SK-MEL-5 (cell line): ENCODE measurements around the gene DDX56. TPM values are rescaled to one million over a fixed set of nuclear protein-coding genes. Genes with fewer than 3 reads are reported as not detected.
"Not testable (repeated sequence)": the region's sequence is repeated elsewhere in the genome, so short reads cannot be mapped to it uniquely, and the experiment has no call there.

Experiments
- DNase-seq: peaks from one replicate; pipeline ENCODE4 v3.0.0-alpha.2; 2016; ENCODE audit warnings: low read depth, low spot score
- in situ Hi-C: cut with HindIII; loops from 2 replicates; pipeline ENCODE4 v1.10.0; 2016; ENCODE audit warnings: low sequenced_read_pairs, high pct_unique_total_duplicates, low pct_unique_long_range_greater_than_20kb
- total RNA-seq: library from RNA; depleted of rRNA; stranded (reverse); fragments of >200 nt; shearing (Covaris generic); gene quantifications from 2 replicates; pipeline ENCODE4 v1.2.3, GENCODE V29; 2014

The DDX56 gene
- total RNA-seq, 1 experiment from 2014 or later, result 131 TPM

GRCh38 chr7:44568771-44569560 lies 4.7 kb downstream of the DDX56 start:
- no peak for DNase-seq
- in situ Hi-C loops, result no loop called here

- DNase-seq, result no peak
- in situ Hi-C loops, result no loop called here
Observed at GRCh38 chr7:44567884-44568283, 5.8 kb downstream of the DDX56 start.

GRCh38 chr7:44566680-44567079 lies 7.0 kb downstream of the DDX56 start:
- no peak for DNase-seq
- in situ Hi-C loops, result no loop called here

- in situ Hi-C loops, result no loop called here
- DNase-seq, result no peak
Observed at GRCh38 chr7:44565795-44566559, 7.7 kb downstream of the DDX56 start.

- in situ Hi-C loops, result no loop called here
- DNase-seq, result peak; percentile 82
Observed at GRCh38 chr7:44565097-44565794, 8.5 kb downstream of the DDX56 start.

GRCh38 chr7:44564606-44565005 lies 9.1 kb downstream of the DDX56 start:
- in situ Hi-C loops, result no loop called here
- no peak for DNase-seq

- DNase-seq, result no peak
- in situ Hi-C loops, result no loop called here
Observed at GRCh38 chr7:44563171-44563679, 10.5 kb downstream of the DDX56 start.

- in situ Hi-C loops, DNase-seq: not testable (repeated sequence)
Observed at GRCh38 chr7:44562622-44562962, 11.1 kb downstream of the DDX56 start.

GRCh38 chr7:44561962-44562621 lies 11.6 kb downstream of the DDX56 start:
- in situ Hi-C loops, result no loop called here
- no peak for DNase-seq

- no peak for DNase-seq
- in situ Hi-C loops, result no loop called here
Observed at GRCh38 chr7:44561481-44561880, 12.2 kb downstream of the DDX56 start.

- in situ Hi-C loops, result no loop called here
- no peak for DNase-seq
Observed at GRCh38 chr7:44559485-44559884, 14.2 kb downstream of the DDX56 start.

- in situ Hi-C loops, result no loop called here
- no peak for DNase-seq
Observed at GRCh38 chr7:44557485-44557884, 16.2 kb downstream of the DDX56 start.

- DNase-seq, result no peak
- in situ Hi-C loops, result no loop called here
Observed at GRCh38 chr7:44555350-44555749, 18.4 kb downstream of the DDX56 start.

GRCh38 chr7:44552473-44553005 lies 21.2 kb downstream of the DDX56 start:
- DNase-seq, in situ Hi-C loops: not testable (repeated sequence)

GRCh38 chr7:44549457-44549856 lies 24.3 kb downstream of the DDX56 start:
- in situ Hi-C loops, result no loop called here
- no peak for DNase-seq

GRCh38 chr7:44548893-44549292 lies 24.8 kb downstream of the DDX56 start:
- in situ Hi-C loops, result no loop called here
- no peak for DNase-seq

- in situ Hi-C loops, result no loop called here
- no peak for DNase-seq
Observed at GRCh38 chr7:44547536-44548231, 26.0 kb downstream of the DDX56 start.
